A204.1 (cell line): ENCODE data around the gene MTRF1L.
"Not testable (repeated sequence)": the region's sequence is repeated elsewhere in the genome, so short reads cannot be mapped to it uniquely, and the experiment has no call there.

Source experiments
- FAIRE-seq: peaks from 2 replicates; lab custom pipeline; 2012; peaks lifted over from hg19 to GRCh38; lab: Jason Lieb, UNC

MTRF1L gene

DNA sequence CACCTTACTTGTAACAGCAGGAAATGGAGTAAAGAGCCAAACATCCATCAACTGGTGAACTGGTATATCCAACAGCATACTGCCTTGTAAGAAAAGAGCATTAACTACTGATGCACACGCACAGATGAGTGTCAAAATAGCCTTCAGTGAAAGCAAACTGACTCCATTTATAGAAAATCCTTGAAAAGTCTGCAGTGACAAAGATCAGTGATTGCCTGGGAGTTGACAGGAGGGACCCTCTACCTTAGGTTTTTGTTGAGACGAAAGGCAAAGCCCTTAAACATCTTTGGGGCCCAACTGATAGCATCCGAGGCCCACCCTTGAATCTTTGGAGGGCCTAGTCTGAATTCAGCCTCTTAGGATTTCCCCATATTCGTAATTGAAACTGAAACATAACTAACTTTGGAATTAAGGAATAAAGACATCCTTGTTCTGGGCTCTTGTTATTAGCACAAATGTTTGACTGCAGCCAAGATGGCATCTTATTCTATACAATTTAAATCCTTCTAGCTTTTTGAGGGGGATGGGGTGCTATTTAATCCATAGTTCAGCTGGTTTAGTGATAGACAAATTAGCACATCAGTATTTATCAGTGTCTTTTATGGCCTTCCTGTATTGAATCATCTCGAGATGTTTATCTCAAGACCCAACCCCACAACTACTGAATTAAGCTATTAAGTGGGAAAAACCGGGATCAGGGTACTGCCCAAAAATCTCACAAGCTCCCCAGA lies 32.7 kb downstream of the MTRF1L start:
- no peak for FAIRE-seq

DNA sequence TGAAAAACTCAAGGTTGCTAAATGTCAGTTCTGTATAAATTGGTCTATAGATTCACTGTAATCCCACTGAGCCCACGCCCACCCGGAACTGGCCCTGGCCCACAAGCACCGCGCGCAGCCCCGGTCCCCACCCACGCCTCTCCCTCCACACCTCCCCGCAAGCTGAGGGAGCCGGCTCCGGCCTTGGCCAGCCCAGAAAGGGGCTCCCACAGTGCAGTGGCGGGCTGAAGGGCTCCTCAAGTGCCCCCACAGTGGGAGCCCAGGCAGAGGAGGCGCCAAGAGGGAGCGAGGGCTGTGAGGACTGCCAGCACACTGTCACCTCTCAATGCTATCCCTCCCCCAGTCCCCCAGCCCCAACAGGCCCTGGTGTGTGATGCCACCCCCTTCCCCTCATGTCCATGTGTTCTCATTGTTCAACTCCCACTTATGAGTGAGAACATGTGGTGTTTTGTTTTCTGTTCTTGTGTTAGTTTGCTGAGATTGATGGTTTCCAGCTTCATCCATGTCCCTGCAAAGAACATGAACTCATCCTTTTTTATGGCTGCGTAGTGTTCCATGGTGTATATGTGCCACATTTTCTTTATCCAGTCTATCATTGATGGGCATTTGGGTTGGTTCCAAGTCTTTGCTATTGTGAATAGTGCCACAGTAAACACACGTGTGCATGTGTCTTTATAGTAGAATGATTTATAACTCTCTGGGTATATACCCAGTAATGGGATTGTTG lies 36.2 kb downstream of the MTRF1L start:
- not testable (repeated sequence) for FAIRE-seq

DNA sequence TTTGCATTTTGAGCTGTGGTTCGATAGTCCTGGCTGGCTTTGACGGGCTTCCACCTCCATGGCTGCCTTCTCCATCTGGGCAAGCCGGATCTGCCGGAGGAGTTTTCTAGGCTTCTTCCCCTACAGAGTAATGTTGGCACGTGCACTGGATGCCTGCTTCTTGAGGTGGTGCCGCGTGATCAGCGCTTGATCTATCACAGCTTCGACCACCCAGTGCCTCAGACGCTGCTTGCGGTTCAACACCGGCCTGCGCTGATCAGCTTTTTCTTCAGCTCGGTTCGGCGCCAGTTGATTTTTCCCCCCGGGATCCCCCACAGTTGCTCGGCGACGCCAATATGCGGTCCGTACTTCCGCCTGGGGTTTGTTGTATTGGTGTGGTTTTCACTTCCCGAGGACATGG lies 43.2 kb downstream of the MTRF1L start:
- FAIRE-seq = no peak

DNA sequence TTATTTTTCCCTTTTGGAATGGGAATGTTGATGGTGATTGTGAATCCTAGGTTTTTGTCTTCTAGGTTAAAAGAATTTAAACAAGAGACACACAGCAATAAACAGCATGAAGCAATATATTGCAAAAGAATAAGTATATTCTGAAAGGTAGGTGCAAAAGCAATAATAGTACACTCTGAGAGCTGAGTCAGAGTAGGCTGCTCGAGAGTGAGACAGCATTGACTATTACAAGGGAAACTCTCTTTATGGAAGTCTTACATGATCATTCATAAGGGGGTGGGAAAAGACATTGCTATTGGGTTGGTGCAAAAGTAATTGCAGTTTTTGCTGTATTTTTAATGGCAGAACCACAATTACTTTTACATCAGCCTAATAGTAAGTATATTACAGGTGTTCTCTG lies 44.7 kb downstream of the MTRF1L start:
- FAIRE-seq = no peak

DNA sequence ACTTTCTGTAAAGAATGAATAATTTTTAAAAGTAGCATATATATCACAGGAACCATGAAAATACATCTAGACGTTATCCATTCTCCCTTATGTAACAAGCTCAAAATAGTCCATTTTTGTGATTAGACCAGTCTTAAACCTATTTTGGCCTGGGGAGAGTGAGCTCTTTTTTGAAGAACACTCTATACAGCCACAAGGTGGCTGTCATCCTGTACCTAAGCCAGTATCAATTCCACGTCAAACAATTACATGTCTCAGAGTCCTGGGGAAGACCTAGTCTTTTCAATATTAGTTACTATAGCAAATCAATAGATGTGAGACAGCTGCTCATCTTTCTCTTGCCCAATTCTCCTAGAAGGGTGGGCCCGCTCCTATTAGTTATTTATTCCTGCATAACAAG lies 48.1 kb downstream of the MTRF1L start:
- FAIRE-seq = no peak

DNA sequence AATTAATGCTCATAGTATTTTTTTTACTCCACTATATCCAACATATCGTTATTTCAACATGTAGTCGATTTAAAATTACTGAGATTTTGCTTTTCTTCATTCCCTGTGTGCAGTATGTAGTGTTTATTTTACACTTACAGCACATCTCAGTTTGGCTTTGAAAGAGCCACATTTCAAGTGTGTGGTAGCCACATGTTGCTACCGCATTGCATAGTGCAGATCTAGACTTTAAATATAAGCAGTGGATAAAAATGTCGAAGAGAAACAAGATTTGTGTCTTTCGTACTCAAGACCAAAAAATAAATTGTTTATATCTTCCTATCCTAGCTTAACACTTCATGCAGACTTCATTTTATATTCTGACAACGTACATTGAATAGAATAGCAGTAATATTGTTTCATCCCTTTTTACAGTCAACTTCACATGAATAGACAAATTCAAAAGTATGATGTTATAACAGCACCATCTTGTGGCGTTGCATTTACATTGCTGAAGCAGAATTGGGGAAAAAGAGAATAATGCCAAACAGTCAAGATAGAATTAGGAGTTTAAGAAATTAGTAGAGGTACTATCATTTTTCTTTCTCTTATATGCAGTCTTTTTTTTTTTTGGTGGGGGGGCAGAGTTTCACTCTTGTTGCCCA lies 49.5 kb downstream of the MTRF1L start:
- peak; percentile 97 for FAIRE-seq

DNA sequence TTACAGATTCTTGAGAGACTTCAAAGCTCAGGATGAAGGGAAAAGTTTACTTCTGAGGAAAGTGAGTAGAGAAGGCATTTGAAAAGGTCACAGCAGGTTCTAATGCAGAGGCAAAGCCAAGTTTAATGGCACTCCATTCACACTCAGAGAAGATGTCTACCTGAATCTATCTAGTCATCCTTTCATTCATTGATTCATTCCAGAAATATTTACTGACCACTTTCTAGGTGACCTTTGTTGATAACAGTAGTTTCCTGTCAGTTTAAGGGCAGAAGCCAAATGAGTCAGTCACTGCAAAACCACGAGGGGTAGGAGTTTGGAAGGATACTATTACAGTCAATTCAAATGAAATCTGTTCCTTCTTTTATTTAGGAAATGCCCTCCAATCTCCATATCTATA lies 50.5 kb downstream of the MTRF1L start:
- FAIRE-seq = no peak

DNA sequence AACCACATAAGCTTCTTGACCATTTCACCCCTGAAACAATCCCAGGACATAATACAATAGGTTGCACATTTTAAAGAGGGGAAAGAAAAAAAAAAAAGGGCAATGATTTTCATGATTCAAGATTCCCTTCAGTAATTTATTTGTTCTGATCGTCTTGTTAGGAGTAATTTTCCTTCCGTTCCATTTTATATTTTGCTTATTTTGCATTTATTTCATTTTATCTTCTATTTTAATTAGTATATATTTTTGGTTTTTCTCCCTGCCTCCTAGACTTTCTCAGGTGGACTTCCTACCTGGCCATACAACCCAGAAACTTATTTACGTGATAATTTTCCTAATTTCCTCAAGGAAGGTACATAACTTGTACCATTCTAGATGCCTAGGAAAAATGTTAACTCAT lies 52.3 kb downstream of the MTRF1L start:
- no peak for FAIRE-seq

DNA sequence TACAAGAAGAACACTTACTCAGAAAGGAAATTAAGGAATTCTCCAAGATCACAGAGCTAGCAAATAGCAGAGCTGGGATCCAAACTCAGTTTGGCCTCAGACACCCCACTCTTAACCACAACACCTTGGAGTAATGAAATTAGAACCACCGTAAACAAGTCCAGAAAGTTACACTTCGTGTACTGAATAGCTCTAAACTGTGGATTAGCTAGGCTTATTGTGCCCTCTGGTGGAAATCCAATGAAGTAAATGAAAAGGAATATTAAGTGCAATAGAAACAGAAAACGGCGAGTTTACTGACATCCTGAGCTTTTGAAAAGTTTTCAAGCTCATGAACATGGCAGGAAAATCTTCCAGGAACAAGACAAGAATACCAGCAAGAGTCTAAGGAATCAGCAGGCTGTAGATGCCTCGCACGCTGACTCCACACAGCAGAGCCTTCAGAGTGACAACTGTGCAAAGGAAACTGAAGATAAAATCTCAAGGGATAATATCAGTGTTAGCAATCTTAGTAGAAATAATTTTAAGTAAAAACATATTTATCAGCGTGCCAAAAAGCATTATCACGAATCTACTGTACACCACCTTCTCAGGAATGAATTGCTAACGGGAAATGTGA lies 54.2 kb downstream of the MTRF1L start:
- peak; percentile 11 for FAIRE-seq

DNA sequence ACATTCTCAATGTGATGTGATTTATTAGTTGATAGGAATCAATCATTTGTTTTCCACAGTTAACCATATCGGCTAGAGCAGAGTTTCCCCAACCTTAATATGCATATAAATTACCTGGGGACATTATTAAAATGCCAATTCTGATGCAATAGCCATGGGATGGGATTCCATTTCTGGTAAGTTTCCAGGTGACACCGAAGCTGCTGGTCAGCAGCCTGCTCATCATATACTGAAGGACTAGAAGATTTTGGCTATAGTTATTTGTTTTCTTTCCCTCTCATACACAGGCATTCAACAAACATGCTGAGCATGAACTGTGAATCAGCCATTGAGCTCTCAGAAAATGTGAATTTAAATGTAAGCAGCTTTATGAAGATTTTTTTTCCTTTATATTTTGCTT lies 55.5 kb downstream of the MTRF1L start:
- no peak for FAIRE-seq

DNA sequence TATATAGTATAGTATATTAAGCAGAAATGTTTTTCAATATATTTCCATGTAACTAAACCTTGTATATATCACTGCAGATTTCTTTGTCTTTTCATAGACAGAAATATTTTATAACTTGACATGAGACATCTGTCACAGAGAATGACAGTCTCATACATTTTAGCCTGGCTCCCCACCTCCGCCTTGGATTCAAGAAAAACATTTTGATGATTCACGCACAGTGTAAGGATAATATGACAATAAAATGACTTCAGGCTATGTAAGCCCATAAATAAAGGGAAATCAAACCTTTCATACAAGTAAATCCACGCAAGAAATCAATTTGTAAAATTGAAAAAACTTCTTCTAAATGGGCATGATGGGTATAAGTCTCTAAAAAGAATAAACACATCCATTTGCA lies 56.0 kb downstream of the MTRF1L start:
- no peak for FAIRE-seq

DNA sequence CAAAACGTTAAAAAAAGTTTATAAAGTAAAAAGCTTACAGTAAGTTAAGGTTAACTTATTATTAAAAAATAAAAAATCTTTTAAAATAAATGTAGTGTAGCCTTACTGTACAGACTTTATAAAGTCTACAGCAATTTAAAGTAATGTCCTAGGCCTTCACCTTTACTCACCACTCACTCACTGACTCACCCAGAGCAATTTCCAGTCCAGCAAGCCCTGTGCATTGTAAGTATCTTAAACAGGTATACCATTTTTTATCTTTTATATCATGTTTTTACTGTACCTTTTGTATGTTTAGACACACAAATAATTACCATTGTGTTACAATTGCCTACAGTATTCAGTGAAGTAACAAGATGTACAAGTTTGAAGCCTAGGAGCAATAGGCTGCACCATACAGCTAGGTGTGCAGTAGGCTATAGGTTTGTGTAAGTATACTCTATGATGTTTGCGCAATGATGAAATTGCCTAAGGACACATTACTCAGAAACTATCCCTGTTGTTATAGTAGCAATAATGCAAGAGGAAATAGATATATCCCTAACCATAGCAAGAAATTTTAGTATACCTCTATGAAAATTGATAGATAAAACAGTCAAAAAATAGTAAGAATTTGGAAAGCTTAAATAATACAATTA lies 59.1 kb downstream of the MTRF1L start:
- FAIRE-seq = no peak

DNA sequence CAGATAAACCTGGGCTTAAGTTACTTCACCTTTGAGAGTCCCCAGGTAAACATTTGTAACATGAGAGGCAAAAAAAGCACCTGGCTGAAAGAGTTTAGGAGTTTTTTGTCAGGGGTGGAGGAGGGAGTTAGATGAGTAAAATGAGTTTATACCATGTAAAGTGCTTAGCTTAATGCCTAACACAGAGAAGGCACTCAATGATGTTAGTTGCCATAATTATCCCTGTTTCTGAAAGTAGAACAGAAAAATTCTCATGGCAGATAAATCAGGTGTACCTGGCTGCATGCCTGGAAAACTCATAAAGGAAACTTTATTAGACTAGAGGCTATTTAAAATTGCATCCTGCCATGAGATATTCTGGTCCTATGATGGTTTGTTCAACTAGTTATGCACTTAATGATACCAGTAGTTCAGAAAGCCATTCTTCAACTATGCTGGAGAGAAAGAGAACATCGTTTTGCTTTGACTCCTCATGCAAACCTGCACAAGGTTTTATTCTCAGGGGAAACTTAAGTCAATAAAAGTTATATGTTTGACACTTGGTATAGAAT lies 60.1 kb downstream of the MTRF1L start:
- FAIRE-seq = no peak

DNA sequence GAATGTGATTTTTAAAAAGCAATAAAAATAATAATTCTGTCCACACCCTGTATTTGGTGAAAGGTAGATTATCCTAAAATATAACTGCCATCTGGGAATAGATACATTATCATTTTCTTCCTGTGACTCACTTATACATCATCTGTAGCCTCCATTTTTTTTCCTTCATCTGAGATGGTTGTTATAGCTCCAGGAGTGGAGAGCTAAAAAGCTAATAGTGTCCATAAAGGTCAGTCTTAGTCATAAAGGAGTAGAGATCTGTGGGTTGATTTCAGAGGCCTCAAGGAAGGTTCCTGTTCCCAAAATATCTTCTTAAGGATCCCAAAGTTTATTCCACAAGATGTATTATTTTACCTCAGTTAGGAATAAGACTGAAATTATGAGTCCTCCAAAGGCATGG lies 60.8 kb downstream of the MTRF1L start:
- no peak for FAIRE-seq
